Stimulated activated CD4-positive, alpha-beta T cell treated with anti-CD3 and anti-CD28 coated beads, Interleukin-12 subunit alpha, Interleukin-12 subunit beta, amount 100 ng/mL, for 48 hours (primary cell): ENCODE data around the gene SSMEM1.
"Not testable (repeated sequence)": the region's sequence is repeated elsewhere in the genome, so short reads cannot be mapped to it uniquely, and the experiment has no call there.

ENCODE experiments used
- DNase-seq, 3 donors: peaks; one replicate each; pipeline ENCODE4 v3.0.0-alpha.2; 2020; ENCODE audit warnings: low read depth in 2 of 3, low spot score in 1 of 3

SSMEM1 gene

GRCh38 chr7:130246491-130246890, 38.8 kb downstream of the SSMEM1 start:
- DNase-seq = not testable (repeated sequence)

DNA sequence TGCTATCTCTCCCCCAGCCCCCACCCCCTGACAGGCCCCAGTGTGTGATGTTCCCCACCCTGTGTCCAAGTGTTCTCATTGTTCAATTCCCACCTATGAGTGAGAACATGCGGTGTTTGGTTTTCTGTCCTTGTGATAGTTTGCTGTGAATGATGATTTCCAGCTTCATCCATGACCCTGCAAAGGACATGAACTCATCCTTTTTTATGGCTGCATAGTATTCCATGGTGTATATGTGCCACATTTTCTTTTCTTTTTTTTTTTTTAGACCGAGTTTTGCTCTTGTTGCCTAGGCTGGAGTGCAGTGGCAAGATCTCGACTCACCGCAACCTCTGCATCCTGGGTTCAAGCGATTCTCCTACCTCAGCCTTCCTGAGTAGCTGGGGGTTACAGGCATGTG, 41.2 kb downstream of the SSMEM1 start:
- not testable (repeated sequence) for DNase-seq

DNA sequence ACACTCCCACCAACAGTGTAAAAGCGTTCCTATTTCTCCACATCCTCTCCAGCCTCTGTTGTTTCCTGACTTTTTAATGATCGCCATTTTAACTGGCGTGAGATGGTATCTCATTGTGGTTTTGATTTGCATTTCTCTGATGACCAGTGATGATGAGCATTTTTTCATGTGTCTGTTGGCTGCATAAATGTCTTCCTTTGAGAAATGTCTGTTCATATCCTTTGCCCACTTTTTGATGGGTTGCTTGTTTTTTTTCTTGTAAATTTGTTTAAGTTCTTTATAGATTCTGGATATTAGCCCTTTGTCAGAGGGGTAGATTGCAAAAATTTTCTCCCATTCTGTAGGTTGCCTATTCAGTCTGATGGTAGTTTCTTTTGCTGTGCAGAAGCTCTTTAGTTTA, 42.0 kb downstream of the SSMEM1 start:
- not testable (repeated sequence) for DNase-seq

- no peak for DNase-seq
Observed at GRCh38 chr7:130254555-130254954, 46.9 kb downstream of the SSMEM1 start.

GRCh38 chr7:130256704-130257103, 49.0 kb downstream of the SSMEM1 start:
- no peak for DNase-seq

- no peak for DNase-seq
Observed at GRCh38 chr7:130258494-130259078, 50.9 kb downstream of the SSMEM1 start.

GRCh38 chr7:130262448-130262847, 54.8 kb downstream of the SSMEM1 start:
- DNase-seq = no peak

DNA sequence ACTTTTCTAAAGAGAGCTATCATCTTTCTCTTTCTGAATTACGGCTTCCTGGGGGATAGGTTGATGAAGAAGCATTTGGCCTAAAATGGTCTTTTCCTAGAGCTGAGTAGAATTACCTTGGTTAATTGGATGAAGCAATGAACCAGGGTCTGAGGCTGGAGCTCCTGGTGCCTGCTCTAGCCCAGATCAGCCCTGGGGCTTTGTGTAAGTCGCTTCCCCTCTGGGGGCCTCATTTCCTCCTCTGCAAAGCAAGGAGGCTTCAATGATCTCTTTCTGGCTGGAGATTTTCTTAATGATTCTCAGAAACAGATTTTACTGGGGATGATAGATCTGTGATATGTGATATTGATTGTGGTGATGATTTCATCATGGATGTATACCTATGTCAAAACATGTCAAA, 55.5 kb downstream of the SSMEM1 start:
- no peak for DNase-seq
